ENCODE data around the gene HJV.

GRCh38 chr1:146001709-146002108 is 19.8 kb downstream of the HJV start:
- no peak for TF ChIP-seq CTCF (IDR thresholded peaks at IDR 0.05; ENCODE audit: insufficient read depth, low read length)
- TF ChIP-seq, protein P1, sequence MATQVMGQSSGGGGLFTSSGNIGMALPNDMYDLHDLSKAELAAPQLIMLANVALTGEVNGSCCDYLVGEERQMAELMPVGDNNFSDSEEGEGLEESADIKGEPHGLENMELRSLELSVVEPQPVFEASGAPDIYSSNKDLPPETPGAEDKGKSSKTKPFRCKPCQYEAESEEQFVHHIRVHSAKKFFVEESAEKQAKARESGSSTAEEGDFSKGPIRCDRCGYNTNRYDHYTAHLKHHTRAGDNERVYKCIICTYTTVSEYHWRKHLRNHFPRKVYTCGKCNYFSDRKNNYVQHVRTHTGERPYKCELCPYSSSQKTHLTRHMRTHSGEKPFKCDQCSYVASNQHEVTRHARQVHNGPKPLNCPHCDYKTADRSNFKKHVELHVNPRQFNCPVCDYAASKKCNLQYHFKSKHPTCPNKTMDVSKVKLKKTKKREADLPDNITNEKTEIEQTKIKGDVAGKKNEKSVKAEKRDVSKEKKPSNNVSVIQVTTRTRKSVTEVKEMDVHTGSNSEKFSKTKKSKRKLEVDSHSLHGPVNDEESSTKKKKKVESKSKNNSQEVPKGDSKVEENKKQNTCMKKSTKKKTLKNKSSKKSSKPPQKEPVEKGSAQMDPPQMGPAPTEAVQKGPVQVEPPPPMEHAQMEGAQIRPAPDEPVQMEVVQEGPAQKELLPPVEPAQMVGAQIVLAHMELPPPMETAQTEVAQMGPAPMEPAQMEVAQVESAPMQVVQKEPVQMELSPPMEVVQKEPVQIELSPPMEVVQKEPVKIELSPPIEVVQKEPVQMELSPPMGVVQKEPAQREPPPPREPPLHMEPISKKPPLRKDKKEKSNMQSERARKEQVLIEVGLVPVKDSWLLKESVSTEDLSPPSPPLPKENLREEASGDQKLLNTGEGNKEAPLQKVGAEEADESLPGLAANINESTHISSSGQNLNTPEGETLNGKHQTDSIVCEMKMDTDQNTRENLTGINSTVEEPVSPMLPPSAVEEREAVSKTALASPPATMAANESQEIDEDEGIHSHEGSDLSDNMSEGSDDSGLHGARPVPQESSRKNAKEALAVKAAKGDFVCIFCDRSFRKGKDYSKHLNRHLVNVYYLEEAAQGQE (IDR thresholded peaks at IDR 0.05; ENCODE audit: insufficient replicate concordance, low read depth) = no peak

Measured in HL-60 (cell line).